ENCODE measurements around the gene EIF3I. TPM values are rescaled to one million over a fixed set of nuclear protein-coding genes. Genes with fewer than 3 reads are reported as not detected.

EIF3I gene
- total RNA-seq, 1 donor from 2014 or later = 171 TPM

DNA sequence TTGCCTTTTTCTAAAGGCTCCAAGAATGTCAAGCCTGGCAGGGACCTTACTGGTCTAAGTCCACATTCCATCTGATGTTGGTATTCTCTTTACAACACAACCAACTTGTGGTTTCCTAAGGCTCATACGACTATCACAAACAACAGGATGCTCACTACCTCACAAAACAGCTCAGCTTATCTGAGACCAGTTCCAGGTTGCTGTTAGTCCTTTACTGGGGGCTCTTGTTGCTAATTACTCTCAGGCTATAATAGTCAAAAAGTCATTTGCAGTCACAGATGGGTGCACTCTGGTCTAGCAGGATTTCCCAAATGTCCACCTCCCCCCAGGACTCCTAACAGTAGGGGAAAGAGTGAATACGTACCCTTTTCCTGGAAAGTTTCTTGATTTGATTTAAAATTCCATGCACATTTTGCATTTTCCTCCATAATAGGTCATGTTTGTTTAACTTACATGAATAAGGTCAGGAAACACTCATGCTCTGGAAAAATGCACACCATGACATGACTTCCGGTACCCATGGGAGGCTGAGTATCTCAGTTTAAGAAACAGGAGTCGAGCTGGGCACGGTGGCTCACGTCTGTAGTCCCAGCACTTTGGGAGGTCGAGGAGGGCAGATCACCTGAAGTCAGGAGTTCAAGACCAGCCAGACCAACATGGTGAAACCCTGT, 44.8 kb downstream of the EIF3I start:
- DNase-seq (ENCODE audit: low spot score) = no peak

DNA sequence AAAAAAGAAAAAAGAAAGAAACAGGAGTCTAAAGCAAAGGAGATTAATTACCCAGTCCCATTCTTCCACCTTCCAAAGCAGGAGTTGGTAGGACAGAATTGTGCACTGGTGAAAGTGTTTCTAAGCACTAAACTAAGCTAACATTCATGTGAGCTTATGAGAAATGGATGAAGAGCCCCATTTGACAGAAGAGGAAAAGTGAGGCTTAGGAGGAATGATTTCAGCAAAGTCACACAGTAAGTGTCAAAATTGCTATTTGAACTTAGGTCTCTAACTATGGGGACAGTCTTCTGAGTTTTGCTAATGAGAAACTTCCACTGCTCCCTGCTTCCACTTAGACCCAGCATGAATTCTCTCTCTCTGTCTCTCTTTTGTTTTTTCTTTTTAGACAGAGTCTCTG, 47.5 kb downstream of the EIF3I start:
- no peak for DNase-seq (ENCODE audit: low spot score)

DNA sequence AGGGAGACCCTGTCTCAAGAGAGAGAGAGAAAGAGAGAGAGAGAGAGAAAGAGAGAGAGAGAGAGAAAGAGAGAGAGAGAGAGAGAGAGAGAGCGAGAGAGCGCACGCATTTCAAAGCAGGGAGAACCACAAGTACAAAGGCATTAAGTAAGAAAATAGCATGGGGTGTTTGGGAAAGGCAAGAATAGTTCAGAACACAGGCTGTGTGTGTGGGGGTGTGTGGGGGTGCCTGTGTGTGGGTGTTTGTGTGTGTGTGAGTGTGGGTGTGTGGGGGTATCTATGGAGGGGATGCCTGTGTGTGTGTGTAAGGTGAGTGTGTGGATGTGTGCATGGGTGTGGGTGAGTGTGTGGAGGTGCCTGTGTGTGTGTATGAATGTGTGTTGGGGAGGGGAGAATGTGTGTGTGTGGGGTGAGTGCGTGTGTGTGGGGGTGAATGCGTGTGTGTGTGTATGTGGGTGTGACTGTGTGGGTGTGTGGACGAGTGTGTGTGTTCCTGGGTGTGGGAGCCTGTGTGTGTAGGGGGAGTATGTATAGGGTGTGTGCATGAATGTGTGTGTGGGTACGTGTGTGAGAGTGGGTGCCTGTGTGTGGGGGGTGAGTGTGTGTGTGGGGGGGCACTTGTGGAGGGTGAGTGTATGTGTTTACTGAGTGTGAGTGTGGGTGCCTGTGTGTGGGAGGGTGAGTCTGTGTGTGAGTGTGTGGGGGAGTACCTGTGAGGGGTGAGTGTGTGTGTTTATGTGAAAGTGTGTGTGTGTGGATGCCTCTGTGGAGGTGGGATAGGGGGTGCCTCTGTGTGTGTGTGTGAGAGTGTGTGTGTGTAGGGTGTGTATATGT, 50.6 kb downstream of the EIF3I start:
- DNase-seq (ENCODE audit: low spot score) = no peak

DNA sequence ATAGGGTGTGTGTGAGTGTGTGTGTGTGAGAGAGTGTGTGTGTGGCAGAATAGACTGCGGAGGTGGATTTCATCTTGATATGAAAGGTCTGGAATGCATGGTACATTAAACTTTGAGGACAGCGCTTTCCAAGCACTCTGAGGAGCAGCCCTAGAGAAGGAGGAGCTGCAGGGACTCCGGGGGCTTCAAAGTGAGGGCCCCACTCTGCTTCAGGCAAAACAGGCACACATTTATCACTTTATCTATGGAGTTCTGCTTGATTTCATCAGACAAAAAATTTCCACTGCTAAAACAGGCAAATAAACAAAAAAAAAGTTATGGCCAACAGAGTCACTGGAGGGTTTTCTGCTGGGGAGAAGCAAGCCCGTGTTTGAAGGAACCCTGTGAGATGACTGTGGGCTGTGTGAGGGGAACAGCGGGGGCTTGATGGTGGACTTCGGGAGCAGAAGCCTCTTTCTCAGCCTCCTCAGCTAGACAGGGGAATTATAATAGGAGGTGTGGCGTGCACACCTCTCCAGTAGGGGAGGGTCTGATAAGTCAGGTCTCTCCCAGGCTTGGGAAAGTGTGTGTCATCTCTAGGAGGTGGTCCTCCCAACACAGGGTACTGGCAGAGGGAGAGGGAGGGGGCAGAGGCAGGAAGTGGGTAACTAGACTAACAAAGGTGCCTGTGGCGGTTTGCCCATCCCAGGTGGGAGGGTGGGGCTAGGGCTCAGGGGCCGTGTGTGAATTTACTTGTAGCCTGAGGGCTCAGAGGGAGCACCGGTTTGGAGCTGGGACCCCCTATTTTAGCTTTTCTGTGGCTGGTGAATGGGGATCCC, 51.4 kb downstream of the EIF3I start:
- DNase-seq (ENCODE audit: low spot score) = peak; percentile 66

DNA sequence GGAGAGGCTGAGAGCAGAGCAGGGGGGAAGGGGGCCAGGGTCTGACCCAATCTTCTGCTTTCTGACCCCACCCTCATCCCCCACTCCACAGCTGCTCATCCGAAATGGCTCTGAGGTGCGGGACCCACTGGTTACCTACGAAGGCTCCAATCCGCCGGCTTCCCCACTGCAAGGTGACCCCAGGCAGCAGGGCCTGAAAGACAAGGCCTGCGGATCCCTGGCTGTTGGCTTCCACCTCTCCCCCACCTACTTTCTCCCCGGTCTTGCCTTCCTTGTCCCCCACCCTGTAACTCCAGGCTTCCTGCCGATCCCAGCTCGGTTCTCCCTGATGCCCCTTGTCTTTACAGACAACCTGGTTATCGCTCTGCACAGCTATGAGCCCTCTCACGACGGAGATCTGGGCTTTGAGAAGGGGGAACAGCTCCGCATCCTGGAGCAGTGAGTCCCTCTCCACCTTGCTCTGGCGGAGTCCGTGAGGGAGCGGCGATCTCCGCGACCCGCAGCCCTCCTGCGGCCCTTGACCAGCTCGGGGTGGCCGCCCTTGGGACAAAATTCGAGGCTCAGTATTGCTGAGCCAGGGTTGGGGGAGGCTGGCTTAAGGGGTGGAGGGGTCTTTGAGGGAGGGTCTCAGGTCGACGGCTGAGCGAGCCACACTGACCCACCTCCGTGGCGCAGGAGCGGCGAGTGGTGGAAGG, 52.6 kb downstream of the EIF3I start:
- no peak for DNase-seq (ENCODE audit: low spot score)

DNA sequence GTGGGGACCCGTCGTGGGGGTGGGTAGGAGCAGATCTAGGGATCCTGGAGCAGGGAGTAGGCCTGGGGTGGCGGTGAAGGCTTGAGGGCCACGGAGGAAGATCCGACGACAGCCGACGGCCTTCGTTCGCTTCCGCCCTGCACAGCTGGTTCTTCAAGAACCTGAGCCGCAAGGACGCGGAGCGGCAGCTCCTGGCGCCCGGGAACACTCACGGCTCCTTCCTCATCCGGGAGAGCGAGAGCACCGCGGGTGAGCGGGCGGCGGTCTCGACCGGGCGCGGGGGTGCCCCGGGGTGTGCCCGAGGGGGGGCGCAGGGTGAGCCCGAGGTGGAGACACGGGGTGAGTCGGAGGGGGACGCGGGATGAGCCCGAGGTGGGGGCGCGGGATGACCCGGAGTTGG, 53.2 kb downstream of the EIF3I start:
- peak; percentile 68 for DNase-seq (ENCODE audit: low spot score)

DNA sequence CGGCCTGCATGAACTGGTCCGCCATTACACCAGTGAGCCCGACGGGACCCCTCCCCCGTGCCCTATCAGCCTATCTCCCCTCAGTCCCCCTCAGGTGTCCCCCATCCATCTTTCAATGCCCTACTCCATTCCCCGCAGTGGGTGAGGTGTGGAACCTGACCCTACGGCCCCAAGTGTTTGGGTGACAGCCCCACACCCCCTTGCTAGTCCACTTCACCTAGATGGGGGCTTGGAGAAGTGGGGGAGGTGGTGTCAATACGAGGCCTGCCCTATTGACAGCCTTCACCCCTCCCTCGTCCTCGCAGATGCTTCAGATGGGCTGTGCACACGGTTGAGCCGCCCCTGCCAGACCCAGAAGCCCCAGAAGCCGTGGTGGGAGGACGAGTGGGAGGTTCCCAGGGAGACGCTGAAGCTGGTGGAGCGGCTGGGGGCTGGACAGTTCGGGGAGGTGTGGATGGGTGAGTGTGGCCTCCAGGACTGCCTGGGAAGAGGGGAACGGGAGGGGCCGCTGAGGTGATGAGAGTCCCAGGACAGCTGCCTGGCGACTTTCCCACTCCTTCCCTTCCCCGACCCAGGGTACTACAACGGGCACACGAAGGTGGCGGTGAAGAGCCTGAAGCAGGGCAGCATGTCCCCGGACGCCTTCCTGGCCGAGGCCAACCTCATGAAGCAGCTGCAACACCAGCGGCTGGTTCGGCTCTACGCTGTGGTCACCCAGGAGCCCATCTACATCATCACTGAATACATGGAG, 54.0 kb downstream of the EIF3I start:
- no peak for DNase-seq (ENCODE audit: low spot score)

Other genes starting within 250 kb of the EIF3I start
- gene KHDRBS1, start 208.5 kb upstream of the EIF3I start, total RNA-seq = 139 TPM
- 21.9 TPM for gene TMEM39B, start 149.5 kb upstream of the EIF3I start, total RNA-seq
- 63.5 TPM for gene KPNA6, start 114.4 kb upstream of the EIF3I start, total RNA-seq
- gene TXLNA, start 42.7 kb upstream of the EIF3I start, total RNA-seq = 59.6 TPM
- 2.1 TPM for gene CCDC28B, start 21.8 kb upstream of the EIF3I start, total RNA-seq
- gene IQCC, start 16.7 kb upstream of the EIF3I start, total RNA-seq = 2.5 TPM
- gene DCDC2B, start 13.3 kb upstream of the EIF3I start, total RNA-seq = not detected
- gene TMEM234, start 54 bp upstream of the EIF3I start, total RNA-seq = 45.9 TPM
- 8.3 TPM for gene FAM167B, start 24.8 kb downstream of the EIF3I start, total RNA-seq
- gene LCK, start 28.9 kb downstream of the EIF3I start, total RNA-seq = 3.8 TPM
- gene HDAC1, start 69.7 kb downstream of the EIF3I start, total RNA-seq = 113 TPM
- gene MARCKSL1, start 113.8 kb downstream of the EIF3I start, total RNA-seq = 117 TPM
- gene FAM229A, start 140.1 kb downstream of the EIF3I start, total RNA-seq = 5.5 TPM
- 4.2 TPM for gene TSSK3, start 140.1 kb downstream of the EIF3I start, total RNA-seq
- 59.6 TPM for gene BSDC1, start 172.0 kb downstream of the EIF3I start, total RNA-seq
- 0.57 TPM for gene ZBTB8B, start 242.7 kb downstream of the EIF3I start, total RNA-seq